HG03342 (cell line): Measurements from ENCODE around the gene TUBGCP3.
"Not testable (repeated sequence)": the region's sequence is repeated elsewhere in the genome, so short reads cannot be mapped to it uniquely, and the experiment has no call there.

Experiments
- ATAC-seq: cut with Tn5 transposase; IDR thresholded peaks from one replicate; pipeline ENCODE4 v1.9.1; 2021; ENCODE audit warnings: mild to moderate bottlenecking, moderate library complexity; ENCODE audit not compliant: unreplicated experiment

Gene TUBGCP3

GRCh38 chr13:112486386-112487126 lies 101.4 kb downstream of the TUBGCP3 start:
- no peak for ATAC-seq

DNA sequence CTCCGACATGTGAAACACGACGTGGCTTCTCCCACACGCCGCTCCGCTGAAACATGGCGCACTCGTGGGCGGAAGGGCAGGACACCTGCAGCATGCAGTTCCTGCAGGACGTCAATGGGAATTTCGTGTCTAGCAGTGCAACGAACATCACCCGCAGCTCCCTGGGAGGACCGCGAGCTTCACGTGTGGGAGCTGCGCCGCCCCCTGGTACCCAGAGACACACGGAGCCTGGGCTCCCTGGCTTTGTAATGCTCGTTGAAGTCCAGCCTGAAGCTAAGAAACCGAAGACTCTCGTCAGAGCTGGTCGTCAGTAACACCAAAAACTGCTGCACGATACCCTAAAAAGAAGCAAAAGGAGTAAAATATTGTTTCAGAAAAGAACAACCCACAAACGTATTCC lies 102.1 kb downstream of the TUBGCP3 start:
- not testable (repeated sequence) for ATAC-seq

GRCh38 chr13:112483299-112483698 lies 104.7 kb downstream of the TUBGCP3 start:
- ATAC-seq = no peak

GRCh38 chr13:112481458-112481857 lies 106.5 kb downstream of the TUBGCP3 start:
- no peak for ATAC-seq

- ATAC-seq = no peak
Measured at GRCh38 chr13:112479389-112479788, 108.6 kb downstream of the TUBGCP3 start.

GRCh38 chr13:112477070-112477619 lies 110.8 kb downstream of the TUBGCP3 start:
- no peak for ATAC-seq

DNA sequence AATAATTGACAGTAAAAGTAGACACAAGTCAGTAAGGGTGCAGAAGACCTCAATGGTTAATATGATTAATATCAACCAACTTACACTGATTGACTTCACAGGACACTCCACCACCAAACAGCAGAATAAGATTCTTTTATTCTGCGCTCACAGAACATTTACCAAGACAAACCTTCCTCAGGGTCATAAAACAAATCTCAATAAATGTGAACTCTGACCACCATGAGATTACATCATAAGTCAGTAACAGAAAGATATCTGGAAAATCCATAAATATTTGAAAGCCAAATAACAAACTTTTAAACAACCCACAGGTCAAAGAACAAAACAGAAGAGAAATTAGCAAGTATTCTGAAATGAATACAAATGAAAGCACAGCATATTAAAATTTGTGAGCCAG lies 112.1 kb downstream of the TUBGCP3 start:
- ATAC-seq = no peak

- ATAC-seq = no peak
Measured at GRCh38 chr13:112474869-112475268, 113.1 kb downstream of the TUBGCP3 start.

DNA sequence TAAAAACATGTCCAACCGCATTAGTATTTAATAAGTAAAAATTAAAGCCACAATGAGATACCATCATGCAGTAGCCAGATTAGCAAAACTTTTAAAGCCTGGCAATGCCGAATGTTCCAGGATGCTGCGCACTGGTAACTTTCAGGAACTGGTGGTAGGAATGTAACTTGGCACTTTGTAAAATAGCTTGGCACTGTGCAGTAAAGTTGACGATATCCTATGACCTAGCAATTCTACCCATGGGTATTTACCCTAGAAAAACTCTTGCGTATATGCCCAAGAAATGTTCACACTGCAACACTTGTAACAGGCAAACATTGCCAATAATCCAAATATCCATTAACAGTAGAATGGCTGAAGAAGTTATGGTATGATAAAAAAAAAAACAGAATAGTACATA lies 114.1 kb downstream of the TUBGCP3 start:
- ATAC-seq = no peak

- ATAC-seq = no peak
Measured at GRCh38 chr13:112469071-112469745, 118.7 kb downstream of the TUBGCP3 start.

GRCh38 chr13:112468069-112468468 lies 119.9 kb downstream of the TUBGCP3 start:
- ATAC-seq = no peak

- no peak for ATAC-seq
Measured at GRCh38 chr13:112467236-112467635, 120.7 kb downstream of the TUBGCP3 start.

DNA sequence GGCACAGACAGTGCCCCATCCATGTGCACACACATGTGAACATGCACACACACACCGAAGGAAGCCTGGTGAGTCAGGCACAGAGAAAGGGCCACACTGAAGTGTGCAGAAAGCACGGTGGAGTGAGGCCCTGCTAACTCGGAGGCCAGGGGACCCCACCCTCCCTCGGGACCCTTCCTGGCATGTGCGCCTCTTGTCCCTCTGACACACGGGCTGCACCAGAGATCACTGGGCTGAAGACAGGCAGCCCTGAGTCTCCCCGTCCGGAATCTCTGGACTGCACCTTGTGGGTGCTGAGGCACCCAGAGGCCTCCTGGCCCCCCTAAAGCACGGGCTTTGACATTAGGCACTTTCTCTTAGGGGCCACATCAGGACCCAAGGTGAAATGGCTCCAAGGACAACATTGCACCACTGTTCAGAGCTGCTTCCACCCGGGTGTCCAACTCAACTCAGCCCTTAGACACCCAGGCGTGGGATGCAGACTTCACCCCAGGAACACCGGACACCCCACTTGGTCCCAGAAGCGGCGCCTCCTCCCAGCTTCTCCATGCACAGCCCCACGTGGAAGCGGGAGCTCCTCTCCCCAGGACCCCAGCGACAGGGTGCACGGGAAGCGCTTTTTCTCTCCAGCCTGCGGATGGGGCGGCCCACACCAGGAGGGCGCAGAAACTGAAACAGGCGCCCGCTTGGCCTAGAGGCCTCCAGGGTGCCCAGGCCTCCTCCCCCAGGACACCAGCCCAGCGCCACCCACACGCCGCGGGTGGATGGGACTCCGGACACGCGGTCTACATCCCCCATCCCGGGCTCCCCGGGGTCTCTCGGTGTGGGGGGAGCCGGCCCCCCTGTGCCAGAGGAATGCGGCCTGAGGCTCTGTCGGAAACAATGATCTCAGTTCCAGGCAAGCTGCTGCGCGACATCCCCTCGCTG lies 121.6 kb downstream of the TUBGCP3 start:
- no peak for ATAC-seq

GRCh38 chr13:112465251-112466131 lies 122.5 kb downstream of the TUBGCP3 start:
- ATAC-seq = no peak

DNA sequence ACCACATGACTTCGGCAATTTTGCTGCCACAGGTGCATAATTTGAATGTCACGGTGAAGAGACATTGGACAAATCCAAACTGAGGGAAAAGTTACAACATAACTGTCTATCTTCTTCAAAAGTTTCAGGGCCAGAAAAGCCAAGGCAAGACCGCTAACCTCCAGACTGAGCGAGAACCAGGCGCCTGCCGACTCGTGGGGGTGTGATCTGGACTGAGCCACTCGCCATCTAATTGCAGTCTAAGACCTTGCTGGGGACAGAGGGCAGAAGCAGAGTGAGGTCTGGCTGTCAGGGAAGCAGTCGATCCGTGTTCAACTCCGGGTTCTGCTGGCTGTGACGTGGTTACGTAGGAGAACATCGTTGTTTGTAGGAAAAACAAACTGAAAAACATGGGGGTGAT lies 123.2 kb downstream of the TUBGCP3 start:
- no peak for ATAC-seq

GRCh38 chr13:112462408-112462807 lies 125.5 kb downstream of the TUBGCP3 start:
- ATAC-seq = no peak

DNA sequence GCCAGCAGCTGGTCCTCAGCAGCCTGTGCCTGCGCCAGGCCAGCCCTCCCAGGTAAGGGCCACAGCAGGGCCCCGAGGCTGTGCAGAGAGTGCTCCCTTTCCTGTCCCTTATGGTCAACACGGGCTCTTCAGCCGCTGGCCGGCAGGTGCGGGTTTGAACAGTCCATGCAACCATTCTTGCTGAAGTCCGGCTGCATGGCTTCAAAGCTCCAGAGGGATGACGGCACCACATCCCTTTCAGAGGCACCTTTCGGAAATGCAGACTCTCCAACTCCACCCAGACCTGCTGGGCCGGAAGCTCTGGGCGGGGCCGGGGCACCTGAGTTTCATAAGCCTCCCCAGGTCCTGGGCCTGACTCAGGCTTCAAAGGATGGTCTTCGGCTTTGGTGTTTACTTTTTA lies 130.5 kb downstream of the TUBGCP3 start:
- no peak for ATAC-seq

DNA sequence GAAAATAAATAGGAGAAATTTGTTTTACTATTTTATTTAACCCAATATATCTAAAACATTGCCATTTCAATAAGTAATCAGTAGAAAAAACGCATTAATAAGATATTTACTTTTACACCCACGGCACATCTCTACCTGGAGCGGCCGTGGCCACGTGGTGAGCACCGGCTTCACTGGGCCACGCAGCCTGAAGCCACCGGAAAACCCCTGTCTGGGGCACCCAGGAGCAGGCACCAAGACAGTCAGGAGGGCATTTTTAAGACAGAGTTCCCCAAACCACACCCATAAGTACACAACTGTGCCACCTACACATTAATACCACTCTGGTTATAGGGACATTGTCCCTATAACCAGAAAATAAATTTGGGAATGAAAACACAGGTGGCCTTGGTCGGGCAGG lies 130.9 kb downstream of the TUBGCP3 start:
- no peak for ATAC-seq

DNA sequence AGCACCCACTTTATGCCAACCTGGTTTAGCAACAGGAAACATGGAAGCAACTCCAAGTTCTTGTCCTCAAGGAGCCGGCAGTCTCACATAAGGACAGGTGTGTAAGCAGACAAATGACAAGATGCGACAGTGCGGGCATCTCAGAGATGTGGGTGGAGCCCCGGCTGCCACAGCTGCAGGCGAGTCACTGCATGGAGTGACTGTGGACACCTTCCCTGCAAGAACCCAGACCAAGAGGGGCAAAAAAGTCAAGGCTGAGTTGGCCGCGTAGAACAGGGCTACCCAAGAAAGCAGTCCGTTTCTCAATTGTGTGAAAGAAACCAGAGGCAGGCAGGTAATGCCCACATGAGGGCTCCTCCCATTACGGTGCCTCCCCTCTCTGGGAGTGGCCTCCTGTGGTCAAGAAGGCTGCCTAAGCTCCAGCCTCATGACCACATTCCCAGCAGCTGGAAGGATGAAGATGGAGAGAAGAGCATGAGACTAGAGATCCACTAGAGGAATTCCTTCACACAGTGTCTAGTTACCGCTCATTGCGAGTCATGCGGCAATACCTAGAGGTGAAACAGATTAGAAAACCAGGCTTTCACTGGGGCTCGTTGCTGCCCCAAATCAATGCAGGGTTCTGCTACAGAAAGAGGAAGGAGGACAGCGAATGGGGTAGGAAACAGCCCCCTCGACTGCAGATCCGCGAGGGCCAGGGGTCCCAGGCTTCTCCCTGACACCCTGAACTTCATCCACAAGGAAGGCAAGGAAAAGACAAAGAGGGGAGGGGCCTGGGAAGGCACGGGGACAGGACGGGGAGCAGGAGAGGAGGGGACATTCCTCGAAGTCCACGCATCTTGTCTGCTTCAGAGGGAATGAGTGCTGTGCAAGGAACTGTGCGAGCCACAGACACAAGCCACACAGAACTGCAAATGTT lies 131.6 kb downstream of the TUBGCP3 start:
- no peak for ATAC-seq
